ENCODE data around the gene BLOC1S4. TPM values are rescaled to one million over a fixed set of nuclear protein-coding genes. Genes with fewer than 3 reads are reported as not detected.

BLOC1S4 gene
- polyA plus RNA-seq, 3 donors = 4.7 to 10.8 (median 7.9) TPM

DNA sequence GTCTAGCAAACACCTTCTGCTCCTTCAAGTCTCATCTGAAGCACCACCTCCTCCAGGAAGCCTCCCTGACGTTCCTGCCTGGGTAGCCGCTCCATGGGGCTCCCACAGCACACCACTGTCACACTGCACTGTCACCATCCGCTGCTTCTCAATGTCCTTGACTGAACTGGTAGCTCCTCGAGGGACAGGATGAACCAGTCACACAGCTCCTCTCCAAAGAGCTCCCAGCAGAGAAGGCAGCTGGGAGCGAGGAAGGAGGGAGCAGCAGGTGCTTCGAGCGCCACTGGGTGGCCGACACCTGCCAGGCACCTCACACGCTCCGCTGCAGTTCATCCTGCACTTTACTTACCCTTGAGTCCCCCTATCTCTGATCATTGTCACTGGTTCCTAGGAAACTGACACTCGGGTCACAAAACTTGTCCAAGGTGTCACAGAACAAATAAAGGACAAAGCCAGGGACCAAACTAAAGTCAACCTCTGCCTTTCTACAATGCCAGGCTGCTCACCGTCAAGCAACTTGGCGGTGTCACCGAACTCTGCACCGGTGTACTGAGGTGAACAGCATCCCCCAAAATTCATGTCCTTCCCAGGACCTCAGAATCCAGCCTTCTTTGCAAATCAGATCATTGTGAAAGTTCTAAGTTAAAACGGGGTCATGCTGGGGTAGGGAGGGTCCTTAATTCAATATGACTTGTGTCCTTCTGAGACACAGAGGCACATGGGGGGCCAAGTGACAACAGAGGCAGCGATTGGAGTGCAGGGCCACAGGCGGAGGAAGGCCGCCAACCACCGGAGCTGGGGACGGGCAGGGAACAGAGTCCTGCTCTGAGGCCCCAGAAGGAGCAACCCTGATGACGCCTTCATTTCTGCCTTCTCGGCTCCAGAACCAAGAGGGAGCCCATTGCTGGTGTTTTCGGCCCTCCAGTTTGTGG, 27.8 kb upstream of the BLOC1S4 start:
- H3K27ac ChIP-seq (ENCODE audit: low read depth, low read length) = no peak overlapping the region
- WGBS, 3 donors = 75 to 88% (median 81%) methylated on average over 24 of the region's 24 CpGs

DNA sequence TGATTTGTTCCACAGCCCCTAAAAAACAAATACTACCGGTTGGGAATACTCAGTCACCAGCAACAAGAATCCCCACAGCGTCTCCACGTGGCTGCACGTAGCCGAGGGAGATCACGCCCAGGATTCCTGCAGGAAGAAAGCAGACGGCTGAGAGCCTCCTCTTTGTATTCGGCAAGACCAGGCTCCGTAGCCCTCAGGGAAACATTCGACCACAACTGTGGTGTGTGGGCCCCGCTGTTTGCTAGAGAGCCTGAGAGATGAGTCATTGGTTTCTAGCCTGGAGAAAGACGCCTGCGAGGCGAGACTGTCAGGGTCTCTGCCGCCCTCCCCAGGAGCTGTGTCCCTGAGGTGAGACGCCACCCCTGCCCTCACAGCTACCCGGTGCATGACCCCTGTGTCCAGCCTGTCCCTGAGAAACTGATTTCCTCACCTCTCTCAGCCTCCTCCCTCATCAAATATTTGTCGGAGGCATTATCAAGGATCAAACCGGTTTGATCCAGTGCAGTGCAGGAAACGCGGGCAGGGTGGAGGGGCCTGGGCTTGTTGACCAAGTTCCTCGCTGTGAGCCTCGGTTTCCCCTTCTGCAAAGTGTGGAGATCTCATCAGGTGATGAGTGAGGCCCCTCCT, 27.0 kb upstream of the BLOC1S4 start:
- no peak overlapping the region for H3K27ac ChIP-seq (ENCODE audit: low read depth, low read length)
- WGBS, 3 donors = 31 to 34% (median 32%) methylated on average over 22 to 23 of the region's 23 CpGs

DNA sequence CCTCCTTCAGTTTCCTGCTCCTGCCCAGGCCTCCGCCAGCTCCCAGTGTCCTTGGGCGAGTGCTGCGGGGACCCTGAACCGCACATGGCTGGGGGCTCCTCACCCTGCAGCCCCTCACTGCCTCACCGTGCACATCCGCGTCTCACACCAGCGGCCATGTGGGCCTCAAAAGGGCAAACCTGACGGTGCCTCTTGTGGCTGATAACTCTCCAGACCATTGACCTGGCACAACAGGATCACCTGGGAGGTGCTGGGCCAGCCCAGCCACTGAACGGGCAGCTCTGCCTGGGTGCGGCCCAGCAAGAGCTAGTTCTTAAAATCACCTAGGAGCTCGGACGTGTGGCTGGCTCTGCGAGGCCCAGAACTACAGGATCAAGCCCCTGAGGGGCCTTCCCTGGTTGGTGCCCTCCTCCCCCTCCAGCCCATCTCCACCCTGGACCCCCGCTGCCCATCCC, 26.4 kb upstream of the BLOC1S4 start:
- H3K27ac ChIP-seq (ENCODE audit: low read depth, low read length) = no peak overlapping the region
- 67 to 87% (median 78%) methylated on average over 15 of the region's 15 CpGs for WGBS, 3 donors

DNA sequence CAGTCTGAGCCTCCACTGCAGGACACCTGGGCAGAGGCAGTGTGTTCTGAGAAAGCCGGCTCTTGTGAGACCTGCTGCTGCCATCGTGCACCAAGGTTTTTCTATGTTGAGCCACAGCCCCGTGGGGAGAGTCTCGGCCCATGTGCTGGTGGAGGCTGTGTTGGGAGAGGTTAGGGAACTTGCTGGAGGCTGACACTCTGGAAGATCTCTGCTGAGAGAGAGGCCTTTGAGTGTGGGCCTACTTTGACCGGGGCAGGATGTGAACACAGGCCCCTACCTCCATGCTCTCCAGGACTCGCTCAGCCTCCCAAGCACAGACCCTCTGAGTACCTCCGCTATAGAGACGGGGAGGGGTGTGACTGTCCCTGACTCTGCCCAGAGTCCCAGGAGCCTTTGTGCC, 23.6 kb upstream of the BLOC1S4 start:
- WGBS, 3 donors = 75 to 87% (median 85%) methylated on average over 8 of the region's 8 CpGs
- H3K27ac ChIP-seq (ENCODE audit: low read depth, low read length) = no peak overlapping the region

DNA sequence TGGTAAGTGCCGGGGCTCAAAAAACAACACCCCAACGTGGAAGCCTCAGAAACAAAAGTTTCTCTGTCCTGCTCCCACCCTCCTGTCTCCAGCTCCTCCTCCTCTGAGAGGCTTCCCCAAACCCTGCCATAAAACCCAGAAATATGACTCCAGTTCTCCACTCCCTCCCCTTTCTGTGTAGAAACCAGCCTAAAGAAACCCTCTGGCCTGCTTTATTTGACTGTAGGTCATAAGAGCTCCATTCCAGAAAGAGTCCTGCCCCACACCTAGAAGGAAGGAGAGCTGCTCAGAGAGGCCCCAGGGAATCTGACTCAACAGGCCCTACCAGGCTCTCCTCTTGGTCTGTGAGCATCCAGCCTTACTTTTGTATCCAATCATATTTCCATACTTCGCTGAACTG, 23.2 kb upstream of the BLOC1S4 start:
- WGBS, 3 donors = 63 to 72% (median 63%) methylated on average over 3 of the region's 3 CpGs
- no peak overlapping the region for H3K27ac ChIP-seq (ENCODE audit: low read depth, low read length)

DNA sequence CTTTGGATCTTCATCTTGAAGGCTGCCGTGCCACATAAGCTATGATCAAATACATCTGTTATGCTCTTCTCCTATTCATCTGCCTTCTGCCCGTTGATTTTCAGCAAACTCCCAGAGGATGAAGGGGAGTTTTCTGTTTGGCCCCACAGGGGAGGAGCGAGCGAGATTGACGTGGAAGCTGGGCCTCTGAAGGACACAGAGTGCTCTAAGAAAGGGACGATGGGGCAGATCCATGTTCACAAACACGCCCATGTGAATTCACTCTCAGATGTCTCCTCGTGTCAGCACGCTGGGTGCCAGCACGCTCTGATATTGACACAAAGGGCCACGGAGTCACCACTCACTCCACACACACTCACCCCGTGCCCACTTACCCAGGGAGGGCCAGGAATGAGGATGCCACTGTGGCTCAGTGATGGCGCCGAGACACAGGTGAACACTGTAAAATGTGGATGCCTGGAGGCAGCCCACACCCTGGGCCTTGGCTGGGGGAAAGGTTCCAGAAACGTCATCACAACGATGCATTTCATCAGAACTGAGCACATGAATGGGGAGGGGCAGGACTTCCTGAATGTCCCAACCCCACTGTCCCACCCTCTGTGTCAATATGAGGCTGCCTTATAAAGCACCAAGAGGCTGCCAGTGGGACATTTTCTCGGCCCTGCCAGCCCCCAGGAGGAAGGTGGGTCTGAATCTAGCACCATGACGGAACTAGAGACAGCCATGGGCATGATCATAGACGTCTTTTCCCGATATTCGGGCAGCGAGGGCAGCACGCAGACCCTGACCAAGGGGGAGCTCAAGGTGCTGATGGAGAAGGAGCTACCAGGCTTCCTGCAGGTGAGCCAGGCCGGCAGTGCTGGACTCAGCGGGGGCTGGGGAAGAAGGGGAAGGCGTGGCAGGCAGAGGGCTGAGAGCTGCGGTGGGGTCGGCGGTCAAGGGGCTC, 22.5 kb upstream of the BLOC1S4 start, which contains the start of gene S100P:
Gene S100P, plus strand, starts transcription at position 648 of the 946 bp plus-strand sequence. Its CDS starts 55 bp downstream, at position 703.
- H3K27ac ChIP-seq (ENCODE audit: low read depth, low read length) = peak within 1 kb of the TSS; percentile 51
- WGBS, 3 donors = 69 to 83% (median 74%) methylated on average over 29 of the region's 29 CpGs

DNA sequence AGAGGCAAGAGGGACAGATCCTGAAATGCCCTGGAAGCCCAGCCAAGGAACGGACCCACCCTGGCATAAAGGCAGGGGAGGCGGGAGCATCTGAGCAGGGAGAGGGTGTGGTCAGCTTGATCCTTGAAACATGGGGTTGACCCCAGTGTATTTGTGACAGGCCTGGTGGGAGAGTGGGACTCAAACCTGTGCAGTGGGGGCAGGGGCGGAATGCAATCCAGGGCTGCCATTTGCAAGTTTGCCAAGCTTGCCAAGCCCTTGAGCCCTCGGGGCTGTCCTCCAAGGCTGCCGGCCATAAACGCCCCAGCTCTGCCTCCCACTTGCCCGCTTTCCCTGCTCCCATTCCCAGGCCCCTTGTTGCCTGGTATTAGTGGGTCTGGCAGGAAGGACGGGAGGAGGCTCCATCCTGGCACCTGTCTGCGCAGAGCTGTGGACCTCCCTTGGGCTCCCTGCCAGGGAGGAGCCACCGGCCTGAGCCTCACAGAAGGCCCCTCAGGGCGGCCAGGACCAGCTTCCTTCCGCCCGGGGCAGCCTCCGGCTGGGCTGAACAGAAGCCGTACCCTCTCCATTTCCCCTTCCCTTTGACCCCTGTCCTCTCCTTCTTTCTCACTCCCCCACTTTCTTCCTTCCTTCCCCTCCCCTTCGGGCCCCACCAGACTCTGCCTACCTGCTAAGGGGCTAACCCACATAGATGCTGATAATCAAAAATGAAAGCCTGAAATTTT, 21.6 kb upstream of the BLOC1S4 start:
- WGBS, 3 donors = 47 to 80% (median 52%) methylated on average over 16 of the region's 16 CpGs
- peak overlapping the region; percentile 51 for H3K27ac ChIP-seq (ENCODE audit: low read depth, low read length)

DNA sequence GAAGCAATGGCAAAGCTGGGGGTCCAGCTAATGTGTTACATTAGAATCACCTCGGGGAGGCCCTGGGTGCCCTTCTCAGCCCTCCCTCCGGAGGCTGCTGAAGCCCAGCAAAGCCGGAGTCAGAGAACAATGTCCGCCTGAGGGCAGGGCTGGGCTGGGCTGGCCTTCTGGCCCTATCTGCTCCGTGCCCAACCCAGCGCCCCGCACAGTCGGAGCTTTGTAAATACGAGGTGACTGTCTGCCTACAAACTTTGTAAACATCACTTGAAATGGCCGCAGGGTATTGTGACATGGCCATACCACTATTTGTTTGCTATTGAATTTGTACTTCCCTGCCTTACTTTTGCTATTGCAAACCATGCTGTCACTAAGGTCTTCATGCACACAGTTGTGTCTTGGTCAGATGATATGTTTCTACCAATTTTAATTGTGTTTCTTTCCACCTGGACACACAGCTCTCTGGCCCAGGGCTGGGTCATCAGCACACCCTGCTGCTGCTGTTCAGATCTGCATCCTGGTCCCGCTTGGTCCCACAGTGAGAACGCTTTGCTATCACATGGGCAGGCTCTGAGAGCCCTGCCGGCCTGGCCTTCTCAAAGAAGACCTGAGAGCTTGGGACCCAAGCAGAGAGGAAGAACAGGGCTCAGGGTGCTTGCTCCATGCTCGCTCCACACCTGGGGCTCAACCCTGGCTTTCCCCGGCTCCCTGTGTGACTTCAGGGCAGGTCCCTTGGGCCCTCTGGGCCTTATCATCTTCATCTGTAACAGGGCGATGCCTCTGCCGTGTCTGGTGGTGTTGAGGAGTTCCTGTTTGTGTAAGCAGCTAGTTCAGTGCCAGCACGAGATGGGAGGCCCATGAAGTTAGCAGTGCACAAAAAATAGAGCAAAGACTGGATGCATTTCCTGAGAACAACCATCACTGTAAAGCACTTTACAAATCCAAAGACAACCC, 20.0 kb upstream of the BLOC1S4 start:
- H3K27ac ChIP-seq (ENCODE audit: low read depth, low read length) = no peak overlapping the region
- 60 to 63% (median 60%) methylated on average over 18 of the region's 18 CpGs for WGBS, 3 donors

DNA sequence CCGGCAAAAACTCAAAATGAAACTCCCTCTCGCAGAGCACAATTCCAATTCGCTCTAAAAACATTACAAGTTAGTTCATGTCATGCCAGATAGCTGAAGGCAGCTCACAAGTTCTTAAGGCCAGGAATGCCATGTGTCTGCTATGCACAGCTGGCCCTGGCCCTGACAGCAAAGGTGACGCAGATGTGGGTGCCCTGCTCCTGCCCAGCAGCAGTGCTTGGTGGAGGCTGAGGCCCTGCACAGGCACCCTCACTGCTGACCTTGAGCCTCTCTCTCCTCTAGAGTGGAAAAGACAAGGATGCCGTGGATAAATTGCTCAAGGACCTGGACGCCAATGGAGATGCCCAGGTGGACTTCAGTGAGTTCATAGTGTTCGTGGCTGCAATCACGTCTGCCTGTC, 19.4 kb upstream of the BLOC1S4 start:
- no peak overlapping the region for H3K27ac ChIP-seq (ENCODE audit: low read depth, low read length)

DNA sequence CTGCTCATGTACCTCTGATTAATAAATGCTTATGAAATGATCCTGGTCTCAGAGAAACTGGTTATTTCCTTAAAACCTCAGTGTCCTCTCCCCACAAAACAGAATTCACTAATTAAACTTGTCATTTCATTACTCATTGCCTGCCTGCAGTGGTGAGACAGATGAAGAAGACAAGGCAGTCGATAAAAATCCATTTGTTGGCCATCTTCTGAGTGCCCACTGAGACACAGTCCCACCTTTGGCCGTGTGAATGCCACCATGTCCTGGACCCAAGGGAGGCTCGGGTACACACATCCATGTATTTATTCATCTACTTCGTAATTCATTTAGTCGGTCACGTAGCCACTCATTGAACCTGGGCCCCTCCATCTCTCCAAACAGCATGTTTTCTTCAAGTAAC, 18.8 kb upstream of the BLOC1S4 start:
- 93 to 95% (median 94%) methylated on average over 6 of the region's 6 CpGs for WGBS, 3 donors

More for the DNA sequence above, 19.4 kb upstream of the BLOC1S4 start:
- WGBS, 3 donors = 76 to 82% (median 76%) methylated on average over 8 of the region's 8 CpGs

DNA sequence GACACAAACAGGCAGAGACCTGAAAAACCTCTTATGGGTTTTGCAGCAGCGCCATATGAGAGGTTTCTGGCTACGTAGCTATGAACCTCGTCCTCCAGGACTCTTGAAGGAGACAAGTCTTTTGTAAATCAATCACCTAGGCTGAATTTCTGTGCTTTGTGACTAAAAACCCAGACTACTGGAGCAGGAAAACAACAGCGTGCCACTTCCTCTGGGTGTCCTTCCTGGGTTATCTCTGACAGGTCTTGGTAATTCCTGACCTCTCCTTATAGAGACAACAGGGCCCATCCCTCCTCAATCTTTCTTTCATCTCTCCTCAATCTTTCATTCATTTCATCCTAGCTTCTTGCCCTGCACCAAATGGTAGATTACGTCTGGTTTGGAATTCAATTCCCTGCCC, 16.6 kb upstream of the BLOC1S4 start:
- 65 to 72% (median 66%) methylated on average over 5 of the region's 5 CpGs for WGBS, 3 donors
- H3K27ac ChIP-seq (ENCODE audit: low read depth, low read length) = no peak overlapping the region

More for the DNA sequence above, 18.8 kb upstream of the BLOC1S4 start:
- no peak overlapping the region for H3K27ac ChIP-seq (ENCODE audit: low read depth, low read length)

DNA sequence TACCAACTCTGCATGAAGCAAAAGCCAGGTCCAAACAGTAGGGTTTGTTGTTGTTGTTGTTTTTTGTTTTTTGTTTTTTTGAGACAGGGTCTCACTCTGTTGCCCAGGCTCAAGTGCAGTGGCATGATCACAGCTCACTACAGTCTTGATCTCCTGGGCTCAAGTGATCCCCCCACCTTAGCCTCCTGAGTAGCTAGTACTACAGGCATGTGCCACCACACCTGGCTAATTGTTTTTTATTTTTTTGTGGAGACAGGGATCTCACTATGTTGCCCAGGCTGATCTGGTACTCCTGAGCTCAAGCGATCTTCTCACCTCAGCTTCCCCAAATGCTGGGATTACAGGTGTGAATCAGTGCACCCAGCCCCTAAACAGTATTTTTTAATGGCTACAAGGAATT, 16.1 kb upstream of the BLOC1S4 start:
- 87 to 100% (median 92%) methylated on average over 1 of the region's 1 CpG for WGBS, 3 donors
- H3K27ac ChIP-seq (ENCODE audit: low read depth, low read length) = no peak overlapping the region

DNA sequence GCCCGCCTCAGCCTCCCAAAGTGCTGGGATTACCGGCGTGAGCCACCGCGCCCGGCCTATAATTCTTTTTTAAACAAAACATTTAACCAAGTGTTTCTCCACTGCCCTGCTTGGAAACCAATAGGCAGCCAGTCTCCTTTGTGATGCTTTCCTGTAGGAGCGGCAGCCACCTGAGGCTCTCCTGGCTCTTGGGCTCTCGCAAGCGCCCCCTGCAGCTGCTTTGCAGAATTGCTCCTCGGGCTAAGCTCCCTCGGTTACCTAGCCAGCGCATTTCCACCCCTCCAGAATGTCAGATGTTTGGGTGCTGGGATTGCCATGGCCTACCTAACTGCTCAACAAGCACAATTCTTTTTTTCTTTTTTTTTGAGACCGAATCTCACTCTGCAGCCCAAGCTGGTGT, 14.6 kb upstream of the BLOC1S4 start:
- WGBS, 3 donors = 81 to 89% (median 86%) methylated on average over 12 to 13 of the region's 13 CpGs
- H3K27ac ChIP-seq (ENCODE audit: low read depth, low read length) = no peak overlapping the region

DNA sequence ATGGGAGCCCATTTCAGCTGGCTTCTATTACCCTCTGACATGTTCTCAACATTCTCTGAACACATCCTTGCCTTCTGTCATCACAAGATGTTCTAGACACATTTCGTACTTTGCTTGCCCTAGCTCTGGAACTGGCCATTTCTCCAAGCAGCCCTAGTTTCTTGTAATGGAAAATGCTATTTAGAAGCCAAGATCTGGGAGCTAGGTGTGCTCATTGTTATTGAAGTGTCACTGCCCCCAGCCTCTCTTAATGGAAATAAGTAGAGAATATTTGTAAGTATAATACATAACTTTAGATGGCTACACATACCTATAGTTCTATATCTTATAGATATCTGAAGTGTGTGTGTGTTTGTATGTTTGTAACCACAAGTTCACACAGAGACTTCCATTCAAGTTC, 13.2 kb upstream of the BLOC1S4 start:
- 0% methylated on average over 1 of the region's 1 CpG for WGBS, 3 donors

DNA sequence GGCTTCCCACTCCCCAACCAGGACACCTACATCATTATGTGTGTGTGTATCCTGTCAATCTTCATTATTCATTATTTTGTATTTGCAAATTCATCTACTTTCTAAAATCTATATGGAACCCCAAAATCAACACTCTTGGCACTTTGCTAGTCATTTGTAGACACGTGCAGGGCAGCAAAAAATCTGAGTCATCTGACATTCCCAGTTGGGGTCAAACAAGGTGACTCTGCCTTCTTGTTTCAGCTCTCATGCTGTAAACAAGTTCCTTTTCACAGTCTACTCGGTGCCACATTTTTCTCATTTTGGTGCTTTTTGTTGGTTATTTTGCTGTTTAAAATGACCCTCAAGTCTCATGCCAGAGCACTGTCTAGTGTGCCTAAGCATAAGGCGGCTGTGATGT, 12.2 kb upstream of the BLOC1S4 start:
- WGBS, 3 donors = 66 to 70% (median 67%) methylated on average over 3 of the region's 3 CpGs
- H3K27ac ChIP-seq (ENCODE audit: low read depth, low read length) = no peak overlapping the region

More for the DNA sequence above, 13.2 kb upstream of the BLOC1S4 start:
- no peak overlapping the region for H3K27ac ChIP-seq (ENCODE audit: low read depth, low read length)

DNA sequence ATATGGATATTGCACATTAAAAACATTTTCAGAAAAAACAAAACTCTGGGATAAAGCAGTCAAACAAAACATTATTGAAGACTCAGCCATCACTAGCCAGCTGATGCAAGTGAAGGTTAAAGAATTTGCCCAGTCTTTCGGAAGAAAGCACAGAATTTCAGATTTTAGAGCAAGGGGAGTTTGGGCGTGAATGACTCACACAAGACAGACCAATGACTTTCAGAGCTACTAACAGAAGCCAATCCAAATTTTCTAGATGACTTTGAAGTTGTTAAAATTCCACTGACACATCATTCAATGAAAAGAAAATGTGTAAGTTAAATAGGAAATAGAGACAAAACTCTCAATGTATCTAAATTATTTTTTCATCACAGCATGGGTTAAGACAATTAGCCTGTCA, 10.3 kb upstream of the BLOC1S4 start:
- no peak overlapping the region for H3K27ac ChIP-seq (ENCODE audit: low read depth, low read length)
- WGBS, 3 donors = 95 to 98% (median 97%) methylated on average over 2 of the region's 2 CpGs

DNA sequence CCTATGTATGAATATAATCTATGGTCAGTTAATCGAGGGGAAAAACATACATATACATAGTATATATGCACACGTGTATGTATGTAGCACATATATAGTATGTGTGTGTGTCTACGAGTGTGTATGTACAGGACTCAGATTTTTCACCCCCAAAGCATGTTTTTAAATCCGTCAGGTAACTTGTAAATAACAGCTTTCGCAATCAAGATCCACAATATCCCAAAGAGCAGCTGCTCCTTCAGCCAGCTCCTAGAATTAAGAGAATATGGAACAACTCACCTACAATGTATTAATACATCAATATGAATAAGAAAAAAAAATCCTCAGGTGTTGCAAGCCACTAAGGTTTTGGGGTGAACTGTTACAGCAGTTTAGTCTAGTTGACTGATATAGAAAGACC, 9.8 kb upstream of the BLOC1S4 start:
- WGBS, 3 donors = 89 to 93% (median 90%) methylated on average over 5 of the region's 5 CpGs

More for the DNA sequence above, 9.8 kb upstream of the BLOC1S4 start:
- no peak overlapping the region for H3K27ac ChIP-seq (ENCODE audit: low read depth, low read length)

All from adipose tissue (tissue), 3 donors.